HG03432 (cell line): ENCODE measurements around the gene SNX11.
A peak's percentile ranks its signal among the peaks of the same experiment; 100 is the strongest.

ENCODE experiments used
- ATAC-seq: cut with Tn5 transposase; IDR thresholded peaks from one replicate; pipeline ENCODE4 v1.9.1; 2021; ENCODE audit warnings: mild to moderate bottlenecking, moderate library complexity; ENCODE audit not compliant: unreplicated experiment

Gene SNX11

GRCh38 chr17:48095611-48096010, 12.0 kb upstream of the SNX11 start:
- no peak for ATAC-seq

- no peak for ATAC-seq
Measured at GRCh38 chr17:48100160-48100559, 7.4 kb upstream of the SNX11 start.

DNA sequence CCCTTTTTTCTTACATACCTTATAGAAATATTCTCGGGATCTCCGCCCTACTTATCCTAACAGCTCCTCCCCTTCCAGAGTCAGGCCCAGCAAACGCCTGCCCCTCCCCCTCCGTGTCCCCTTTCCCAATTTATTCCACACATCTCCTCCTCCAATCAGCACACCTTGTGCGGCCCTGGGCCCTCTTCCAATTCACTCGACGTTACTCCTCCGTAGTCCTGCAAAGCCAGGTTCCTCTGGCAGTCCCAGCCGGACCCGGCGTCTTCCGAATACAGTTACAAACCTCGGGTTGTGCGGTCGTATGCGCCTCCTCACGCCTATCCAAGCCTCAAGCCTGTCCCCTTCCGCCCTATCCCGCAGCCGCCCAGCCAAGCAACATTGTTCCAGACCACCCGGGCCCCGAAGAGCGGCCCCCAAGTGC, 7.0 kb upstream of the SNX11 start:
- ATAC-seq, result peak; percentile 12

- peak; percentile 92 for ATAC-seq
Measured at GRCh38 chr17:48101012-48101720, 6.4 kb upstream of the SNX11 start, which contains the start of gene CBX1. TSS of gene CBX1 (minus strand) at chr17:48101478. CDS start at chr17:48077004, 24,474 bp downstream.

DNA sequence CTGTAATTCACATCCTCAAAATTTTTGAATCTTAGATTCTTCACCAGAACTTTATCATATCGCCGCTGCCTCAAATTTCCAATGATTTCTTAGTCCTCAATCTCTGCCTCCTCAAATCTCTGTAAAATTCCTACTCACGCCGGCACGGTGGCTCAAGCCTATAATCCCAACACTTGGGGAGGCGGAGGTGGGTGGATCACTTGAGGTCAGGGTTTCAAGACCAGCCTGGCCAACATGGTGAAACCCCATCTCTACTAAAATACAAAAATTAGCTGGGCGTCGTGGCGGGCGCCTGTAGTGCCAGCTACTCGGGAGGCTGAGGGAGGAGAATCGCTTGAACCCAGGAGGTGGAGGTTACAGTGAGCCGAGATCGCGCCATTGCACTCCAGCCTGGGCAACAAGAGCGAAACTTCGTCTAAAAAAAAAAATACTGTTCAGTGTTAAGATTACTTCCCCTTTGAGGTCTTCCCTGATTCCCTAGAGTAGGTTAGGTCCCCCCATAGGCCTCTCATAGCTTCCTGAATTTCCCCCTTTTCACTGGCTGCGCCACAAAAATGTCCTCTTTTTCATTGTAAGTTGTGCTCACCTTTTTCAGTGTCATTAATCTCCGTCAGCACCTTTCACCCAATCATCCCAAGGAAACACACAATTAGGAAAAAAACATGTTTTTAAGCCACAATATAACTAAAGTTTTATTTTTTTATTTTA, 5.4 kb upstream of the SNX11 start:
- no peak for ATAC-seq

DNA sequence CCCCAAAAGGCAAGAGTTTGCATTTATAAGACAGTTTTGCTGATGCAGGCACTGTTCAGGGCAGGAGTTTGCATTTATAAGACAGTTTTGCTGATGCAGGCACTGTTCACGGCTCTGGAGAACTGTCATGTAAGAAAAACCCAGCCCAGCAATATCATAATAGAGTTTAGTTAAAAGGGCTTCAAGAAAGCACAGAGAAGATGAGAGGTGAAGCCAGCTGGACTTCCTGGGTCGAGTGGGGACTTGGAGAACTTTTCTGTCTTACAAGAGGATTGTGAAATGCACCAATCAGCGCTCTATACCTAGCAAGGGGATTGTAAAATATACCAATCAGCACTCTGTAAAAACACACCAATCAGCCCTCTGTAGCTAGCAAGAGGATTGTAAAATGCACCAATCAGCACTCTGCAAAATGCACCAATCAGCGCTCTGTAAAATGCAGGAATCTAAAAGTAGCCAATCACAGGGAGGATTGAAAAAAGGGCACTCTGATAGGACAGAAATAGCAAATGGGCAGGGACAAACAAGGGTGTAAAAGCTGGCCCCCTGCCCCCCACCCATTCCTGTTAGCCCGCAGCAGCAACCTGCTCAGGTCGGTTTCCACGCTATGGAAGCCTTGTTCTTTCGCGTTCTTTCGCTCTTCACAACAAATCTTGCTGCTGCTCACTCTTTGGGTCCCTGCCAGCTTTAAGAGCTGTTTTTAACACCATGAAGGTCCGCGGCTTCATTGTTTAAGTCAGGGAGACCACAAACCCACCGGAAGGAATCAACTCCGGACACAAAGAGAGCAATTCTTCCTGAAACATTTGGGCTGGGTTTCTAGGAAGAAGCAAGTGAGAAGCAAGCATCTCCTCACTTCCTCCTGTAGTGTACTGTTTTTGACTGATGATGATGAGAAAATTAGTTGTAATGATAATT, 4.5 kb upstream of the SNX11 start:
- ATAC-seq, result no peak

DNA sequence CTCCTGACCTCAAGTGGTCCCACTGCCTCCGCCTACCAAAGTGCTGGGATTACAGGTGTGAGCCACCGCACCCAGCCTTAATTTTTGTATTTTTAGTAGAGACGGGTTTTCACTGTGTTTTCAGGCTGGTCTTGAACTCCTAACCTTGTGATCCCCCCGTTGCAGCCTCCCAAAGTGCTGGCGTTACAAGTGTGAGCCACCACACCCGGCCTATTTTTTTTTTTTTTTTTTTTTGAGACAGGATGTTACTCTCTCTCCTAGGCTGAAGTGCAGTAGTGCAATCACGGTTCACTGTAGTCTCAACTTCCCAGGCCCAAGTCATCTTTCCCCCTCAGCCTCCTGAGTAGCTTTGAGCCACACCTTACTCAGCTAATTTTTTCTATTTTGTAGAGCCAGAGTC, 3.1 kb upstream of the SNX11 start:
- no peak for ATAC-seq

DNA sequence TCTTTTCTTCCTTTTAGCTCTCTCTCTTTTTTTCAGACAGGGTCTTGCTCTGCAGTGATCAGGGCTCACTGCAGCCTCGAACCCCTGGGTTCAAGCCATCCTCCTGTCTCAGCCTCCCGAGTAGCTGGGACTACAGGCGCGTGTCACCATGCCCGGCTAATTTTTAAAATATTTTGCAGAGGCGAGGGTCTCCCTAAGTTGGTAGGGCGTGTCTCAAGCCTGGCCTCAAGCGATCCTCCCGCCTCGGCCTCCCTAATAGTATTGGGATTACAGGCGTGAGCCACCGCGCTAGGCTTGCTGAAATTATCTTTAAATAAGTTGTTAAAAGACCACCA, 797 bp upstream of the SNX11 start:
- no peak for ATAC-seq

- no peak for ATAC-seq
Measured at GRCh38 chr17:48110761-48111160, 3.2 kb downstream of the SNX11 start.

- ATAC-seq, result no peak
Measured at GRCh38 chr17:48111937-48112241, 4.3 kb downstream of the SNX11 start.

- peak; percentile 46 for ATAC-seq
Measured at GRCh38 chr17:48113201-48113676, 5.7 kb downstream of the SNX11 start.

DNA sequence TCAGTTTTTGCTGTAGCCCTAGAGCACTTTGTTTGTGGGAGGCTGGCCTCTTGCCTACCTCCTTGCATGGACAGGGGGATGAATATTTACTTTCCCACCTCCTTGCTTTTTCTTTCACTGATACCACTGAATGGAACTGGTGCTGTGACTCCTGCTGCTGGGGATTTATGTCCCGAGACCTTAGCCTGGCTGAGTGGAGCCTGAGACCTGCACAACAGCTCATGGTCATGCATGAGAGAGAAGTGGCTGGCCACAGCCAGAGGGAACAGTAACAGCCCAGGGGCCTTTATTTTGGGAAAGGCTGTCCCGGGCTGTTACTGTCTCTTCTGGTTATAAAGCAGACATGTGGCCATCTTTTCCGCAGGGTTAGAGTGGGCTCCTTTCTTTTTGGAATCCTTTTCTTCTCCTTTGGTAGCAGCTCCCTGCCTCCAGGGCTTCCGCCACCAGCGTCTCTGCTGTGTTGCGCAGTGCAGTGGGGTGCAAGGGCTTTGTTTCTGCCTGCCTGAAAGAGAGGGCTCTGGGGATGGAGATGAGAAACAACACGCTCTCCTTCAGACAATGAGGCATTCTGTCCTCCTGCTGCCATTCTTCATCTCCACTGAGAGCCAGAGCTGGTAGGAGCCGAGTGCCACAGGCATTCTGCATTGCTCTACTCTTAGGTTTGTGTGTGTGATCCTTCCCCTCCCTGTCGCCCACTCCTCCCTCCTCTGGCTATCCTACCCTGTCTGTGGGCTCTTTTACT, 14.5 kb downstream of the SNX11 start:
- ATAC-seq, result no peak

- ATAC-seq, result no peak
Measured at GRCh38 chr17:48122665-48123045, 15.1 kb downstream of the SNX11 start.

GRCh38 chr17:48123111-48123510, 15.5 kb downstream of the SNX11 start:
- ATAC-seq, result no peak

DNA sequence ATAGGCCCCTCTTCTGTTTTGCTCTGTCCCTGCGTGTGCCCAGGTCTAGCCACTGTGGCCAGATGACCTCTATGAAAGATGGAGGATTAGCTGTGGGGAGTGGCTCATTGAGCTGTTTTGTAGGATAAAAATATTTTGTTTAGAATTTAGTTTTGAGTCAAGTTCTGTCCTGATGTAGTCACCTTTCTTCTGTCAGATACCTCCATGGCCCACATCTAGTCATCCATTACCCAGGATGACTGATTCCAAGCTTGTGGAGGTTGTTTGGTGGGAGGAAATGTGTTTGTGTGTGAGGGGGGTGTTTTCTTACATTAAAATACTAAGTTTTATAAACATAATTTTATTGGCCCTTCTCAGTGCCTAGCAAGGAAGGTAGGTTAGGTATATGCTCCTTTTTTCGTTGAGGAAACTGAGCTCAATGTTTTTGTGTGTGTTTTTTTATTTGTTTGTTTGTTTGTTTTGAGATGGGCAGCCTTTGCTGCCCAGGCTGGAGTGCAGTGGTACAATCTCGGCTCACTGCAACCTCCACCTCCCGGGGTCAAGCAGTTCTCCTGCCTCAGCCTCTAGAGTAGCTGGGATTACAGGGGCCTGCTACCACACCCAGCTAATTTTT, 16.3 kb downstream of the SNX11 start:
- no peak for ATAC-seq

DNA sequence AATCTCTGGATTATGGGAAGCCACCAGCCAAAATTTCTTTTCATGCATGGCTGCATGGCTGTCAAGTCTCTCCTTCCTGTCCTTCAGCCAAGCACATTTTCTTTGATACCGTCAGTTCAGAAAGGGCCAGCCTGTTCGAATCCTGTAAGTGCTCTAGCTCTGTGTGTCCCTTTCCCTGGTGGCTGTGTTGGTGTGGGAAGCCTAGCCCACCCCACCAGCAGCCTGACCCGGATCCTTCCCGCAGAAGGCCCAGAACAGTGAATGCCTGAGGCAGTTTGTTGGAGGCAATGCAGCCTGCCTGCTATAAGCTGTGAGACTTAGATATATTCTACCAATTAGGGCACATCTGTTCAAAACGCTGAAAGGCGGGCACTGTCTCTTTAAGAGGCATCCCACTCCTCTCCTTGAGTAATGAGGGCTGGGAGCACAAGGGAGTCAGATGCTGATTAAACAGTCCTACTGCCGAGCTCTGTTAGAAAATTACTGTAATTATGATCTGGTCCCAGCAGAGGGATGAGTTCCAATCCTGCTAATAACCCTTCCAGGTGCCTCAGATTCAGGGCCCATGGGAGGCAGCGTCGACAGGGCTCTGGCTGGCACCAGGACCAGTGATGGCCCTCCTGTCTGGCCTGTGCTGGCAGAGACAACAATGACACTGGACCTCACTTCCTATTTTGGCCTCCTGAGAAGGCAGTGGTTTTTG, 18.4 kb downstream of the SNX11 start:
- no peak for ATAC-seq

DNA sequence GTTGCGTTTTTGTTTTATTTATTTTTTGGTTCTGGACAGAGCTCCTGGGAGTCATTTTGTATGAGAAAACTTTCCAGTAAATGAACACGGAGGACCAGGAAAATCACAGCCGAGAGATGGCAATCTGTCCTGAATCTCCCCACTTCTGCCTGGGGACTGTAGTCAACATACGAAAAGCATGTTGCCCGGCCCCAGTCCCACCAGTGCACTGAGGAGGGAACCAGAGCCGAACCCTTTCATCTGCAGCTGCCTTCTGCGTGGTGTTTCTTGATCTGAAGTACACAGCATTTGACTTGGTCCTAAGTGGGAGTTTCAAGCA, 18.9 kb downstream of the SNX11 start:
- ATAC-seq, result no peak

DNA sequence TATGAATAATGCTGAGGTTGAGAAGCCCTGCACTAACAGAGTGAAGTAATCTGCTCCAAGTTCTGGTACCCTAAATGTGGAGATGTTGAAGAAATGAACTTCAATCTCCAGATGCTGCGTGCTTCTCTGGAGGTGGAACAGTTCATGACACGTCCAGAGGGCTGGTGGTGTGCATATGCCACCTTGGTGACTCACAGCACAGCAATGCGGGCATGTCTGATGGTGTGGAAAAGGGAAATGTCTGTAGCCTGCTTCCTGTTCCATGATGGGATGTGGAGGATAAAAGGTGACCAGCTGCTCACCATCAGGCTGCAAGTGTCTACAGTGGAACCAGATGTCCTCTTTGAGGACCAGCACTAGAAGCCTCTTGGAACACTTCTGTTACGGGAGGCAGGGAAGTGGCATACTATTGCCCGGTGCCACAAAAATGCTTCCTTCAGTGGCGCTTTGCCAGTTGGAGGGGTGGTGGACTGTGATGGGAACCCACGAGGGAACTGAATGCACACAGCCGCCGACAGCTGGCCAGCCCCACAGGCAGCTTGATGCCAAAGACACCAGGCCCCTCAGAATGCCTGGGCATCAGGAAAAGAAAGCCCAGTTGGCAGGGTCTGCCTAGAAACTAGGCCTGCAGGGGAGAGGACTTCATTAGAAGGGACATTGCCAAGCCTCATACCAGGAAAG, 19.9 kb downstream of the SNX11 start:
- no peak for ATAC-seq

- ATAC-seq, result no peak
Measured at GRCh38 chr17:48128400-48128799, 20.8 kb downstream of the SNX11 start.

- no peak for ATAC-seq
Measured at GRCh38 chr17:48129981-48130380, 22.4 kb downstream of the SNX11 start.
